Endothelial cell (in vitro differentiated cells): ENCODE results near the gene TMCC1. TPM values are rescaled to one million over a fixed set of nuclear protein-coding genes. Genes with fewer than 3 reads are reported as not detected.

Experiments
- DNase-seq: peaks from one replicate; pipeline ENCODE4 v3.0.0; 2021; ENCODE audit warnings: low spot score
- H3K27ac Mint-ChIP-seq: one replicate; pipeline ENCODE4 v1.8.0; 2021; ENCODE audit warnings: mixed read lengths, inconsistent platforms; ENCODE audit not compliant: unreplicated experiment
- H3K27me3 Mint-ChIP-seq: one replicate; pipeline ENCODE4 v1.8.0; 2021; ENCODE audit warnings: mild to moderate bottlenecking, moderate library complexity, mixed read lengths, inconsistent platforms; ENCODE audit not compliant: unreplicated experiment
- H3K36me3 Mint-ChIP-seq: one replicate; pipeline ENCODE4 v1.8.0; 2021; ENCODE audit warnings: mild to moderate bottlenecking, low read depth, mixed read lengths, inconsistent platforms; ENCODE audit not compliant: unreplicated experiment
- H3K4me1 Mint-ChIP-seq: one replicate; pipeline ENCODE4 v1.8.0; 2021; ENCODE audit warnings: mild to moderate bottlenecking, mixed read lengths, inconsistent platforms; ENCODE audit not compliant: unreplicated experiment
- H3K4me3 Mint-ChIP-seq: one replicate; pipeline ENCODE4 v1.8.0; 2021; ENCODE audit warnings: mild to moderate bottlenecking, mixed read lengths, inconsistent platforms; ENCODE audit not compliant: unreplicated experiment
- H3K9me3 Mint-ChIP-seq: one replicate; pipeline ENCODE4 v1.8.0; 2021; ENCODE audit warnings: mixed read lengths, inconsistent platforms; ENCODE audit not compliant: unreplicated experiment
- total RNA-seq: library from RNA; stranded (reverse); fragmentation: NEBNext Ultra II Directional; extraction: Animal tissue kit (Norgen Biotek cat#: 25700); gene quantifications from one replicate; pipeline ENCODE4 v1.2.1, GENCODE V29; 2021; ENCODE audit not compliant: unreplicated experiment
- TF ChIP-seq, protein P1 (sequence below): fragments of 200-600 bp; sonication (generic); IDR thresholded peaks from one replicate; pipeline ENCODE4 v1.5.0; 2021; ENCODE audit warnings: antibody characterized with exemption; ENCODE audit not compliant: unreplicated experiment

TMCC1 gene
- total RNA-seq, 1 donor from 2014 or later: 50.9 TPM

DNA sequence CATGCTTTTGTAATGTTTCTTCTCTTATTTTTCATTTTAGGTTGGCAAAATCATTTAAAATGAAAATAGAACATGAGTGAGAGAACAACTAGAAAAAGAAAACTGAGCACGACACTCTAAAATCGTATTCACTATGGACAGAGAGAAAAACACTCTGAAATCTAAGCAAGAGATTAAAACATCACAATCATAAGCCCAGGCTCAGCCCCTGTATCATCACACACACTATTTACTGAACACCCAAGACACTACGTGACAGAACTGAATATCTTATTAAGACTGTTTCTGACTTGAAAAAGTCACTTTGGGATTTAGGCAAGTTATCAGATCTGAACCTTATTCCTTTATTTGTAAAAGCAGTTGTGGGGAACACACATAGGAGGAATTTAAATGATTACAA lies 204.5 kb downstream of the TMCC1 start:
- Mint-ChIP-seq H3K9me3 (no peaks in the 10 kb centered on the region), H3K4me3 (no peak overlapping the region), H3K4me1 (peaks cover 15% of the 10 kb centered on the region), H3K27me3 (no peaks in the 10 kb centered on the region), H3K36me3 (no peaks in the 10 kb centered on the region), H3K27ac (no peak overlapping the region)
- TF ChIP-seq, protein P1, sequence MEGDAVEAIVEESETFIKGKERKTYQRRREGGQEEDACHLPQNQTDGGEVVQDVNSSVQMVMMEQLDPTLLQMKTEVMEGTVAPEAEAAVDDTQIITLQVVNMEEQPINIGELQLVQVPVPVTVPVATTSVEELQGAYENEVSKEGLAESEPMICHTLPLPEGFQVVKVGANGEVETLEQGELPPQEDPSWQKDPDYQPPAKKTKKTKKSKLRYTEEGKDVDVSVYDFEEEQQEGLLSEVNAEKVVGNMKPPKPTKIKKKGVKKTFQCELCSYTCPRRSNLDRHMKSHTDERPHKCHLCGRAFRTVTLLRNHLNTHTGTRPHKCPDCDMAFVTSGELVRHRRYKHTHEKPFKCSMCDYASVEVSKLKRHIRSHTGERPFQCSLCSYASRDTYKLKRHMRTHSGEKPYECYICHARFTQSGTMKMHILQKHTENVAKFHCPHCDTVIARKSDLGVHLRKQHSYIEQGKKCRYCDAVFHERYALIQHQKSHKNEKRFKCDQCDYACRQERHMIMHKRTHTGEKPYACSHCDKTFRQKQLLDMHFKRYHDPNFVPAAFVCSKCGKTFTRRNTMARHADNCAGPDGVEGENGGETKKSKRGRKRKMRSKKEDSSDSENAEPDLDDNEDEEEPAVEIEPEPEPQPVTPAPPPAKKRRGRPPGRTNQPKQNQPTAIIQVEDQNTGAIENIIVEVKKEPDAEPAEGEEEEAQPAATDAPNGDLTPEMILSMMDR: no peak
- DNase-seq: no peak

- H3K36me3 Mint-ChIP-seq: no peaks in the 10 kb centered on the region
- TF ChIP-seq, protein P1: no peak
- no peaks in the 10 kb centered on the region for H3K27me3 Mint-ChIP-seq
- no peaks in the 10 kb centered on the region for H3K9me3 Mint-ChIP-seq
- no peak overlapping the region for H3K27ac Mint-ChIP-seq
- H3K4me3 Mint-ChIP-seq: no peak overlapping the region
- peak; percentile 30 for DNase-seq
- H3K4me1 Mint-ChIP-seq: peaks cover 15% of the 10 kb centered on the region
Observed at GRCh38 chr3:129688271-129688895, 205.1 kb downstream of the TMCC1 start.

DNA sequence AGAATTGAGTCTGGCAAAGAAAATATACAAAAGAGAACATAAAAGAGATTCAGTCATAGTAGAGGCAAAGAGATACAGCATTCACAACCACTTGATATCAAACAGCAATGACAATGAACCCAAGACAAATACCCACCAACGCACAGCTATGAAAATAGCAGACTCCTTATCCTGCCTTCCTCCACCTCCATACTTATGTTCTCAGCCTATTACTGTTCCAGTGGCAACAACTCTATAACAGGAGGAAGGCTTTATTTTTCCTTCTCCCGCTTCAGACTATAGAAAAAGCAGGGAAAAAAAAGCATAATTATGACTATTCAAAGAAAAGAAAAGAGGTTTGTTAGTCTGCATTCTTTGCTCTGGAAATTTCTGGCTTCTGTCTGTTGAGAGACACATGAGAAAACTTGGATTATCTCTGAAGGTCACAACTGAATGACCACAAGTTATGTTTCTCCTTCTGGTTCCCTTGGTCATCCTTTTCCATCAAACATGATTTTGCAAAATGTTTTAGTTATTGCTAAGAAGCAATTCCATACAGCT lies 205.9 kb downstream of the TMCC1 start:
- Mint-ChIP-seq H3K9me3 (no peaks in the 10 kb centered on the region), H3K36me3 (no peaks in the 10 kb centered on the region), H3K27me3 (no peaks in the 10 kb centered on the region), H3K27ac (no peak overlapping the region), H3K4me3 (no peak overlapping the region), H3K4me1 (peaks cover 15% of the 10 kb centered on the region)
- TF ChIP-seq, protein P1: no peak
- DNase-seq: no peak

GRCh38 chr3:129686941-129687340 lies 206.6 kb downstream of the TMCC1 start:
- Mint-ChIP-seq H3K27me3 (peaks cover 2% of the 10 kb centered on the region), H3K9me3 (no peaks in the 10 kb centered on the region), H3K4me1 (peaks cover 15% of the 10 kb centered on the region), H3K36me3 (no peaks in the 10 kb centered on the region), H3K4me3 (no peak overlapping the region), H3K27ac (peak overlapping the region; percentile 27)
- TF ChIP-seq, protein P1: no peak
- DNase-seq: no peak

DNA sequence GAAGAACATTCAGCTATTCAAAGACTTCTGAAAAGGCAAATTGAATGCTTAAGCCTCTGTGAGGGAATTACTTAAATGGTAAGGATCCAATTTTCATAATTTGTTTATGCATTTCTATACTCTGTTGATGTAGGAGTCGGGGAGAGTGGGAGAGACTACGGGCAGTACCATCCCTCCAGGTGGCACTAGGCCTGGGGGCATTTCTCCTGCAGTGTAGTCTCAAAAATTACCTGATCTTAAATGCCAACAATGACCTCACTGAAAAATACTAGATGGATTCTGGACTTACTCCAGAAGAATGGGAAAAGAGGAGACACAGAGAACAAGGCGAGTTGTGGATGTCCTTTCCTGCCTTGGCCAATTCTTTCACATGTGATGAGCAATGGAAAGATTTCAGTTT lies 209.2 kb downstream of the TMCC1 start:
- Mint-ChIP-seq H3K4me3 (no peak overlapping the region), H3K9me3 (no peaks in the 10 kb centered on the region), H3K27me3 (peaks cover 2% of the 10 kb centered on the region), H3K27ac (no peak overlapping the region), H3K36me3 (no peaks in the 10 kb centered on the region), H3K4me1 (peaks cover 9% of the 10 kb centered on the region)
- TF ChIP-seq, protein P1: no peak
- DNase-seq: no peak
